Measurements from ENCODE around the gene PLSCR1.
A peak's percentile ranks its signal among the peaks of the same experiment; 100 is the strongest.

The PLSCR1 gene

GRCh38 chr3:146560678-146561077 is 16.3 kb upstream of the PLSCR1 start:
- no peak for TF ChIP-seq POLR2A (IDR thresholded peaks at IDR 0.05; ENCODE audit: low read depth, low read length)
- DNase-seq (ENCODE audit: insufficient read length, low spot score) (no peak), FAIRE-seq (no peak)

GRCh38 chr3:146559388-146559787 is 15.0 kb upstream of the PLSCR1 start:
- DNase-seq (ENCODE audit: insufficient read length, low spot score): no peak
- FAIRE-seq: no peak
- no peak for TF ChIP-seq POLR2A (IDR thresholded peaks at IDR 0.05; ENCODE audit: low read depth, low read length)

- DNase-seq (ENCODE audit: insufficient read length, low spot score) (no peak), FAIRE-seq (no peak)
- TF ChIP-seq POLR2A (IDR thresholded peaks at IDR 0.05; ENCODE audit: low read depth, low read length): no peak
Observed at GRCh38 chr3:146558781-146559180, 14.4 kb upstream of the PLSCR1 start.

GRCh38 chr3:146557745-146558144 is 13.3 kb upstream of the PLSCR1 start:
- DNase-seq (ENCODE audit: insufficient read length, low spot score) (no peak), FAIRE-seq (no peak)
- TF ChIP-seq POLR2A (IDR thresholded peaks at IDR 0.05; ENCODE audit: low read depth, low read length): no peak

- FAIRE-seq (no peak), DNase-seq (ENCODE audit: insufficient read length, low spot score) (no peak)
- TF ChIP-seq POLR2A (IDR thresholded peaks at IDR 0.05; ENCODE audit: low read depth, low read length): no peak
Observed at GRCh38 chr3:146555311-146555710, 10.9 kb upstream of the PLSCR1 start.

- DNase-seq (ENCODE audit: insufficient read length, low spot score) (no peak), FAIRE-seq (no peak)
- TF ChIP-seq POLR2A (IDR thresholded peaks at IDR 0.05; ENCODE audit: low read depth, low read length): no peak
Observed at GRCh38 chr3:146554151-146554760, 9.8 kb upstream of the PLSCR1 start.

- peak; percentile 38 for DNase-seq (ENCODE audit: insufficient read length, low spot score)
- FAIRE-seq: peak; percentile 98
- no peak for TF ChIP-seq POLR2A (IDR thresholded peaks at IDR 0.05; ENCODE audit: low read depth, low read length)
Observed at GRCh38 chr3:146550743-146551510, 6.5 kb upstream of the PLSCR1 start.

- FAIRE-seq: peak; percentile 84
- no peak for DNase-seq (ENCODE audit: insufficient read length, low spot score)
- no peak for TF ChIP-seq POLR2A (IDR thresholded peaks at IDR 0.05; ENCODE audit: low read depth, low read length)
Observed at GRCh38 chr3:146550070-146550615, 5.7 kb upstream of the PLSCR1 start.

- FAIRE-seq (no peak), DNase-seq (ENCODE audit: insufficient read length, low spot score) (no peak)
- no peak for TF ChIP-seq POLR2A (IDR thresholded peaks at IDR 0.05; ENCODE audit: low read depth, low read length)
Observed at GRCh38 chr3:146547235-146547835, 2.9 kb upstream of the PLSCR1 start.

GRCh38 chr3:146546366-146546965 is 2.1 kb upstream of the PLSCR1 start:
- FAIRE-seq: peak; percentile 33

GRCh38 chr3:146544929-146545528 is 622 bp upstream of the PLSCR1 start:
- no peak for FAIRE-seq
- DNase-seq (ENCODE audit: insufficient read length, low spot score): no peak
- no peak for TF ChIP-seq POLR2A (IDR thresholded peaks at IDR 0.05; ENCODE audit: low read depth, low read length)

More at GRCh38 chr3:146546366-146546965, 2.1 kb upstream of the PLSCR1 start:
- TF ChIP-seq POLR2A (IDR thresholded peaks at IDR 0.05; ENCODE audit: low read depth, low read length): no peak
- DNase-seq (ENCODE audit: insufficient read length, low spot score): no peak

- DNase-seq (ENCODE audit: insufficient read length, low spot score): no peak
- no peak for TF ChIP-seq POLR2A (IDR thresholded peaks at IDR 0.05; ENCODE audit: low read depth, low read length)
- FAIRE-seq: peak; percentile 62
Observed at GRCh38 chr3:146543461-146544001, 876 bp downstream of the PLSCR1 start.

- TF ChIP-seq POLR2A (IDR thresholded peaks at IDR 0.05; ENCODE audit: low read depth, low read length): no peak
- no peak for DNase-seq (ENCODE audit: insufficient read length, low spot score)
- FAIRE-seq: peak; percentile 41
Observed at GRCh38 chr3:146542978-146543377, 1.4 kb downstream of the PLSCR1 start.
